IPS DF 4.7 (cell line): ENCODE results near the gene TTL.
A peak's percentile ranks its signal among the peaks of the same experiment; 100 is the strongest.
"Not testable (repeated sequence)": the region's sequence is repeated elsewhere in the genome, so short reads cannot be mapped to it uniquely, and the experiment has no call there.

Experiments
- DNase-seq: peaks from one replicate; pipeline ENCODE4 v3.0.0-alpha.2; 2013; ENCODE audit warnings: low spot score; ENCODE audit errors: extremely low read depth

Gene TTL

DNA sequence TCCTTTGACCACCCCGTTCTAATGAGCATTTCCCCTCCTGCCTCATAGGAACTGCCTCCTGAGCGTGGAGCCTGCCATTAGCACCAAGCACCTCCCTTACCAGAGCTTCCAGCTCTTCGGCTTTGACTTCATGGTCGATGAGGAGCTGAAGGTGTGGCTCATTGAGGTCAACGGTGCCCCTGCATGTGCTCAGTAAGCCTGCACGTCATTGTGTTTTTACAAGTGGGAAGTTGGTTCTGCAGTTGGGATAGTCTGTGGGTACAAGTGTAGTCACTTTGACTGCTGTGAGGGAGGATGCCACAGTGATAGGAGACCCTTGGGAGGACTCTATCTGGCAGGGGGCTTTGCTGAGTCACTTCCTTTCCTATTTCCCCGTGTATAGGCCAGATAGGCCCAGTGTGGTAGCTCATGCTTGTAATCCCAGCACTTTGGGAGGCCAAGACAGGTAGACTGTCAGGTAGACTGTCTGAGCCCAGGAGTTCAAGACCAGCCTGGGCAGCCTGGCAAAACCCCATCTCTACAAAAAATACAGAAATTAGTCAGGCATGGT is 38.4 kb downstream of the TTL start:
- no peak for DNase-seq

DNA sequence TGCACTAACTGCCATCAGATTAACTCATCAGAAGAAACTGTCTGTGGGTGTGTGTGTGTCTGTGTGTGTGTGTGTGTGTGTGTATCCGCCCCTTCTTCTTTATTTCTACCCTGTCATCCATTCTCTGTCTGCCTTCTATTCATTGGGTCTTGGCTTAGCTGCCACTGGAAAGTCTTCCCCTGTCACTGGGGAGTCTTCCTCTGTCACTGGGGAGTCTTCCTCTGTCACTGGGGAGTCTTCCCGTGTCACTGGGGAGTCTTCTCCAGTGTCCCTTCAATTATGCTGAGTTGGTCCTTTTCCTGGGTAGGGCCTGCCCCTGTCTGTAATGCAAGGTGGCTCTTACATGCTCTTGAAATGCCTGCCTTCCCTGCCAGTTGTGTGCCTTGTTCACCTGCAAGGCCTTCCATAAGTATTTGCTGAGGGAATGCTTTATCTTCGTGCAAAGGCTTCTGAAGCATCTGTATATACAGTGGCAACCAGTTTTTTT is 41.4 kb downstream of the TTL start:
- DNase-seq, result no peak

DNA sequence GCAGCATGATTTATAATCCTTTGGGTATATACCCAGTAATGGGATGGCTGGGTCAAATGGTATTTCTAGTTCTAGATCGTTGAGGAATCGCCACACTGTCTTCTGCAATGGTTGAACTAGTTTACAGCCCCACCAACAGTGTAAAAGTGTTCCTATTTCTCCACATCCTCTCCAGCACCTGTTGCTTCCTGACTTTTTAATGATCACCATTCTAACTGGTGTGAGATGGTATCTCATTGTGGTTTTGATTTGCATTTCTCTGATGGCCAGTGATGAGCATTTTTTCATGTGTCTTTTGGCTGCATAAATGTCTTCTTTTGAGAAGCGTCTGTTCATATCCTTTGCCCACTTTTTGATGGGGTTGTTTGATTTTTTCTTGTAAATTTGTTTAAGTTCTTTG is 42.3 kb downstream of the TTL start:
- not testable (repeated sequence) for DNase-seq

DNA sequence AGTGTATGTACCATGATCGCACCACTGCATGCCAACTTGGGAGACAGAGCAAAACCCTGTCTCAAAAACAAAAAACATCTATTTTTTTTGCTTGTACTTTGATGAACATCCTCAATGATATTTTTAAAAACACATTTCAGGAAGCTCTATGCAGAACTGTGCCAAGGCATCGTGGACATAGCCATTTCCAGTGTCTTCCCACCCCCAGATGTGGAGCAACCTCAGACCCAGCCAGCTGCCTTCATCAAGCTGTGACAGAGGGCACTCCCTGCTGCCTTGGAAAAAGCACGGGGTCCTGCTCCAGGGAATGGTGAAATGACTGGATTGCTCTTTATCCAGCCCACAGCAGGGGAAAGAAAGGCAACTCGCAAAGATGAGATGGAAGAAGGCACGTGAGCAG is 46.6 kb downstream of the TTL start:
- DNase-seq, result no peak

DNA sequence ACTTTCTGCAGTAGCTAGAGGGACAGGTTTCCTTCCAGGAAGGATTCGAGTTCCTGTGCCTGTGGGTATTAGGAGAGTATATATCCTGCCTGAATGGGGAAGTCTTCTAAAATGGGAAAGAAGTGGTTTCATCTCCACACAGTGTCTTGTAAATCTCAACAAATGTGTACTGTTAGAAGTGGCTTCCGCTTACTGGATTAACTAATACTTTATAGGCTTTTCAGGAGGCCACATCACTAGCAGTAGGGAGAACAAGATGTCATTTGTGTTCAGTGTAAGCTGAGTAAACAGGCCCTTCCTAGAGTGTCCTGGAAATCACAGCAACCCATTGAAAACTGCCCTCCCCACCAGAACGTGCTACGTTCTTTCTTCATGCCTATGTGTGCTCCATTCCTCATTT is 47.8 kb downstream of the TTL start:
- no peak for DNase-seq

DNA sequence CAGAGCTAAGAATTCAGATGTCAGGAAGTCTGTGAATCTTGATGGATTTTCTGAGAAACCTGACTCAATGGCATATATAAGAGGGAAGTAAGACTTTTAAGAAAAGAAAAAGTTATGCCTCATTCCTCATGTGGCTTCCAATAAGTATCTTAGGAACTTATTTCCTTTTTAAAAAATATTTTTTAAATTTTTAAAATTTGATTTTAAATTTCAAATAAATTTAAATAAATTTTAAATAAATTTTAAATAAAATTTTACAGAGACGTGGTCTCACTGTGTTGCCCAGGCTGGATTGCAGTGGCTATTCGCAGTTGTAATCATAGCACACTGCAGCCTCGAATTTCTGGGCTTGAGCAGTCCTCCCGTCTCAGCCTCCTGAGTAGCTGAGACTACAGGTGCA is 48.8 kb downstream of the TTL start:
- no peak for DNase-seq

DNA sequence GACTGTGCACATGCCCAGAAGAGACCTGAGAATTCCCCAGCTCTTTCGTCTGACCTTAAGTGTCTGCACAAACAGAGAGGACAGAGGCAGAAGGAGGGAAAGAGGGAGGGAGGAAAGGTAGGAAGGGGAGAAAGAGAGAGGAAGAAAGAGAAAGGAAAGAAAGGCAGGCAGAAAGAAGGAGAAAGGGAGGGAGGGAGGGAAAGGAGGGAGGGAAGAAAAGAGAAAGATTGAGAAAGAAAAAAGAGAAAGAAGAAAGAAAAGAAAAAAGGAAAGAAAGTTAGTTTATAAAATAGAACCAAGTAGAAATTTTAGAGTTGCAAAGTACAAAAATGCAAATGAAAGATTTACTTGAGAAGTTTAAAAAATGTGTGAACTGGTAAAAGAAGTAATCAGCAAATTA is 52.9 kb downstream of the TTL start:
- no peak for DNase-seq

DNA sequence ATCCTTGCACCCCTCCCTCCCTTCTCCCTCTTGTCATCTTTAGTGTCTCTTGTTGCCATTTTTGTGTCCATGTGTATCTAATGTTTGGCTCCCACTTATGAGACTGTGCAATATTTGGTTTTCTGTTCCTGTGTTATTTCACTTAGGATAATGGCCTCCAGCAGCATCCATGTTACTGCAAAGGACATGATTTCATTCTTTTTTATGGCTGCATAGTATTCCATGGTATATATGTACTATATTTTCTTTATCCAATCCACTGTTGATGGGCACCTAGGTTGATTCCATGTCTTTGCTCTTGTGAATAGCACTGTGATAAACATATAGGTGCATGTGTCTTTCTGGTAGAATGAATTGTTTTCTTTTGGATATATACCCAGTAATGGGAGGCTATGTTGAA is 54.7 kb downstream of the TTL start:
- not testable (repeated sequence) for DNase-seq

DNA sequence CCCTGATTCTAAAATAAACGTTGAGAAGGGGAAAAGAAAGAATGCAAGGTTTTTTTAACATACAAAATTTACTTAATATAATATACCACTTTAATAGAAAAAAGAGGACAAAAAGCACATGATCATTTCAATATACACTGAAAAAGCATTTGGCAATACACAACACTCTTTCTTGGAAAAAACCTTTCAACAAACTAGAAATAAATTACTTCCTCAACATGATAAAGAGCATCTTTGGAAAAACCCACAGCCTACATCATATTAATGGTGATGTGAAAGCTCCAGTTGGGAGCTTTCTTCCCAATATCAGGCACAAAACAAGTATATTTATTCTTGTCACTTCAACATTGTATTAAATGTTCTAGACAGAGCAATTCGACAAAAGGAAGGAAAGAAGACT is 57.4 kb downstream of the TTL start:
- no peak for DNase-seq

DNA sequence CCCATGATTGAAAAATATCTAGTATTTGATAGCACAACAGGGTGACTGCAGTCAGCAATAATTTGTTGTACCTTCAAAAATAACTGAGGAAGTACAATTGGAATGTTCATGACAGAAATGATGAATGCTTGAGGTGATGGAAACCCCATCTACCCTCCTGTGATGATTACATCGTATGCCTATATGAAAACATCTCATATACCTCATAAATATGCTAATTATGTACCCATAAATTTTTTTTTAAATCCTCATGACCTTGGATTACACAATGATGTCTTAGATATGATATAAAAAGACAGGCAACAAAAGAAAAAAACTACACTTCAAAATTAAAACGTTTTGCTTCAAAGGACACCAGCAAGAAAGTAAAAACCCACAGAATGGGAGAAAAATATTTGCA is 59.0 kb downstream of the TTL start:
- DNase-seq, result no peak

DNA sequence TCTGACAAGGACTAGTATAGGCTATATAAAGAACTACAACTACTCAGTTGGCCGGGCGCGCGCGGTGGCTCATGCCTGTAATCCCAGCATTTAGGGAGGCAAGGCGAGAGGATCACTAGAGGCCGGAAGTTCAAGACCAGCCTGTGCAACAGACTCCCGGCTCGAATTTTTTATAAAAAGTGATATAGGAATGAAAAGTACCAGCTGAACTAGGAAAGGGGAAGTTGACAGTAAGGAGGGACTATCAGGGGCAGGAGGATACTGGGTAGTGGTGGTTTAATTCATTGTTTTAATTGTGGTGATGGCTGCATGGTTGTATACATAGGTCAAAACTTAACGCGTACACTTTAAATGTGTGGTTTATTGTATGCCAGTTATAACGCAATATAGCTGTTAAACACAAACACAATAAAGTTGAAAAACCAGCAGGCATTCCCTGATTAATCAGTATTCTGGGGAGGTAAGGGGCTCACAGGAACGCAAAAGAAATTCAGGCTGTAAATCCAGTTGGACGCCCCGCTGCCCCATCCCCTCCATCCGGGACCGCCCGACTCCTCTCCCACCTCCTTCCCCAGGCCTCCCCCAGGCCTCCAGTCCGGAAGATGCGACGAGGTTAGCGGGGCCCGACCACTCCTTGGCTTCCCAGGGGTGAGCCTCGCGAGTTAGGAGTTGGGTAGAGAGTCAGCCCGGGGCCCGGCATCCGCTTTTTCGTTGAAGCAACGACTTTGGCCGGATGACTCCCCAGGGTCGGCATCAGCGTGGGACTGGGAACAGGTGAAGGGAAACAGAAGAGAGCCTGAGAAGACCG is 59.6 kb downstream of the TTL start:
- peak; percentile 44 for DNase-seq

DNA sequence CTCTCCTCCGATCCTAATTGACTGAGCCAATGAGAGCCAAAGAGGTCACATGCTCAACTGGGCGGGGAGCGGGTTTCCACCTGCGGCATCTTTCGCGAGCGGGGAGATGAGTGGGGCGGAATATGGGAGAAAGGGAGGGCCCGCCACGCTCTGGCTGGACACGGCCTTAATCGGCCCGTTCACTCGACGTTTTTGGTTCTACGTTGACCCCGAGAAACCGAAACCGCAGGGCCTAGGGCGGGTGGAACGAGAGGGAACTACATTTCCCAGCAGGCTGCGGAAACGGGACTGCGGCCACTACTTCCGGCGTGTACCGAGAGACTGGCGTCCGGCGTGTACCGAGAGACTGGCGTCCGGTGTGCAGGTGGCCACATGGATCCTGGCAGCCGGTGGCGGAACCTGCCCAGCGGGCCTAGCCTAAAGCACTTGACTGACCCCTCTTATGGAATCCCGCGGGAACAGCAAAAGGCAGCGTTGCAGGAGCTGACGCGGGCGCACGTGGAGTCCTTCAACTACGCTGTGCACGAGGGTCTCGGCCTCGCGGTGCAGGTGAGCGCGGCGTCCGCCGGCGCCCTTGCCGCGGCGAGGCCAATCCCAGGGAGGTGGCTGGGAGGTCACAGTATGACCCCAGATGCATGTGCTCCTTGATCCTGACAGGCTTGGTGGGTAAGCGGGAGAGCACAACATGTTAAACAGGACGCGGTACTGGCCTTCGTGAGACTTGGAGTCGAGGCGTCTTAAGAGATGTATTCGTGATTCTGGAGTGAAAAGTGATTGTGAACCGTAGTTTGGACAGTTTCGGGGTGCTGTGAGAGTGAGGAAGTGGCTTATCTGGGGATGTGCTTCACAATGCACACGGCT is 60.4 kb downstream of the TTL start, which contains the start of gene POLR1B:
Gene POLR1B, plus strand, starts transcription at position 343 of the 861 bp plus-strand sequence. Its CDS starts 30 bp downstream, at position 373.
- DNase-seq, result peak; percentile 56

DNA sequence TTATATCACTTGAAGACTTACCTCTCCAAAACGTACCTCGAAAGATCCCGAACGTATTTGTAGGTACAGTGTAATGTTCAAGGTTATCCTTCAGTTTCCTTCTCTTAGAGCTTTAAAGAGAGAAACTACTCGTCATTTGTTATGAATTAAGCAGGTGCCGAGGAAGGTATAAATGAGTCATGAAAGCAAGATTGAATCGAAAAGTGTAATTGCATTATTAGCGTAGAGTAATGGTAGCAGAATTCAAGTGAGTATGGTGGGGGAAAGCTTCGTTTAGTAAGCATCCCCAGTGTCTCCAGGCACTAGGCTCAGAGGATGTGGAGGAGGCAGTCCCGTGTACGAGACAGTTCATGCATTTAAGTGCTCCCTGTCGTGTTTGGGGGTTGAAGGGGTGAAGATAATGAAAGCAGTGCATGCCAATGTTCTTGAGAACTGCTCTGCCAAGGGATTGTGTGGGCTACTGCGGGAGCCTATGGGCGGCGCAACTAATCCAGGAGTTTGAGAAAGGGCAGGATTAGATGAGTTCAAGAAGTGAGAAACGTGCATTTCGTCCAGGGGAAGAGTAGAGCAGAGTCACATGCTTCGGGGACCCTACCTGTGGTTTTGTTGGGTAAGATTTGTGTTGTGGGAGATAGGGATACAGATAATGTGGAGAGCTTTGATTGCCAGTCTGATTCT is 61.2 kb downstream of the TTL start:
- no peak for DNase-seq

DNA sequence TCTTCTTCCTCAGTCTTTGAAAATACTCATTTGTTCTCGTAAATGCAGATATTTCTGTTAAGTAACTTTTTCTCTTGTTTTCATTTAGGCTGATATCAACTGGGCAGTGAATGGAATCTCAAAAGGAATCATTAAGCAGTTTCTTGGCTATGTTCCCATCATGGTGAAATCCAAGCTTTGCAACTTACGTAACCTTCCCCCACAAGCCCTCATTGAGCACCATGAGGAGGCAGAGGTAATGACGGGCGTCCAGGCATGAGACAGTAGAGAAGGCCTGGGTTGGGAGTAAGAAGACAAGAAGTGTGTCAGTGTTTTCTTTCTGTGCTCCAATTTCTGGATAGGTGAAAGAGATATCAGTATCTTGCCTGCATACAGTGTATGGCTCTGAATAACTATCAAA is 65.4 kb downstream of the TTL start:
- DNase-seq, result no peak

DNA sequence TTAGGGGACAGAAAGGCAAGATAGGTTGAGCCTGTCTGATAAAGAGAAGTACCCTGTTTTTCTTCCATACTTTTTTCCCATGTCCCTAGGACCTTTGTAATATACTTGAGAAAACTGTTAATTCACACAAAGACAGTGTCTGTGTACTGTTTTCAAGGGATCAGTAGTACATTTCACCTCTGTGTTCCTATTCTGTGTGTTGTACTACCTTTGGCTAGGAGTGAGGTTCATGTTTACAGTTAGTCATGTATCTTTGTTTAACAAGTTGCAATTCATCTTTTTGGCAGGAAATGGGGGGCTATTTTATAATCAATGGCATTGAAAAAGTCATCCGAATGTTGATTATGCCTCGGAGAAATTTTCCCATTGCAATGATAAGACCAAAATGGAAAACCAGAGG is 67.0 kb downstream of the TTL start:
- no peak for DNase-seq

DNA sequence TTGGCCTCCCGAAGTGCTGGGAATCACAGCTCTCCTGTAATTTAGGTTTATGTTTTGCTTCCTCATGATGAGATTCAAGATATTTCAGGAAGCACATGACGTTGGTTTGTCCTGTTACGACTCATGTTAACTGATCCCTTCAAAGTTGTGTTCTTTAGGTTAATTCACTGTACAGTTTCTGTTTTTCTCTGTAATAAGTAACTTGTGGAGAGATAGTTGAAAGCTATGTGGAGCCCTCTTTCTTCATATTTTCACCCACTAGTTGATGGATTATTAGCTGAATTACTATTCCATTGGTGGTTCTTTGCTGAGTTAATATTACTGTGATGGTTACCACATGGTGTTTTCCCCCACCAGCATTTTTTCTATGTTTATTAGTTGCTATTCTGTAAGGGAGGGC is 84.1 kb downstream of the TTL start:
- no peak for DNase-seq

DNA sequence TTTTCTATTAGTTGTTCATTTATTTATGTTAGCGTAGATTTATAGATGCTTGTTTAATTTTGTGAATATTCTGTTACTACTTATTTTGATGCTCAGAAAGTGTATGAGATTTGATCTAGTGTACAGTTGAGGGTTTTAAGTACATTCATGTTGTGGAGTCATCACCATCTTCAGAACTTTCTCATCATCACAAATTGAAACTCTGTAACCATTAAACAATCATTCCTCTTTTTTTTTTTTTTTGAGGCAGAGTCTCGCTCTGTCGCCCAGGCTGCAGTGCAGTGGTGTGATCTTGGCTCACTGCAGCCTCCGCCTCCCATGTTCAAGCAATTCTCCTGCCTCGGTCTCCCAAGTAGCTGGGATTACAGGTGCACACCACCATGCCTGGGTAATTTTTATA is 84.6 kb downstream of the TTL start:
- DNase-seq, result not testable (repeated sequence)

DNA sequence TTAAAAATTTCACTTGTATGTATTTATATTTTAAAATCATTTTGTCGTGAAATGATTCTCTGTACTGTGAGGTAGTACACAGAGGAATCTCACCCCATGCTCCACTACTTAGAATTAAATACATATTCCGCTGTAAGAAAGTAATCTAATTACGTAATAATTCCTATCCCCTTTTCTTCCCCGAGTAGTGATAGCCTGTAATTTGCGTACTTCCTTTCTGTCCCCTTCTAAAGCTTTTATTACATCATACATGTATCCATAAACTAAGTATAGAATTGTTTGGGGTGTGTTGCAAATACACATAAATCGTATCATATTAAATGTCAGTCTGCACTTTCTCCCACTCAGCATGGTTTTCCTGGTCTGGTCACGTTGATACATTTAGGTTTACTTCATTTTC is 90.0 kb downstream of the TTL start:
- DNase-seq, result no peak

DNA sequence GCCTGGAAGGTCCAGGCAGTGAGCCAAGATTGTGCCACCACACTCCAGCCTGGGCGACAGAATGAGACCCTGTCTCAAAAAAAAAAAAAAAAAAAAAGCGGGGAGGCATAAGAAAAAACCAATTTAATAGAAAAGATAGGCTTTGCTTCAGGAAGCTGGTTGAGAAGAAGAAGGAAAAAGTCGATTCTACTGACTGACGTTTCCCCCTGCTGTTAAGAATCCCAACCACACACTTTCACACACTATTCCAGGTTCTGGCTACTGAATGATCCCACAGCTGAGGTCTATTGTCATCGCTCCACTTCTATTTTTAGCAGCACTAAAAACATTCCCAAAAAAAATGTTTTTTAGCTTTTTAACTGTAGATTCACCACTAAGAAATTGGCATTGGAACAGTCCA is 95.8 kb downstream of the TTL start:
- DNase-seq, result no peak

DNA sequence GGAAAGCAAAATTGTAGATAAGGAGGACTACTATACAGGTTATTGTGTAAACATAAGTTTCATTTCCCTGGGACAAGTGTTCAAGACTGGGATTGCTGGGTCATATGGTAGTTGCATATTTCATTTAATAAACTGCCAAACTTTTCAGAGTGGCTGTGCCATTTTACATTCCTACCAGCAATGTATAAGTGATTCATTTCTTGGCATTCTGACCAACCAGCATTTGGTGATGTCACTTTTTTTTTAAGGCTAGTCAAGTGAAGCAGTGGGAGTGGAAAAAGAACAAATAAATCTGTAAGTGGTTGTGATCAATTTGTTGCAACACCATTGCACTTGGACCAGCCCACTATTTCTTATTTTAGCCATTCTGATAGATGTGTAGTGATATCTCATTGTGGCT is 97.3 kb downstream of the TTL start:
- DNase-seq, result no peak

DNA sequence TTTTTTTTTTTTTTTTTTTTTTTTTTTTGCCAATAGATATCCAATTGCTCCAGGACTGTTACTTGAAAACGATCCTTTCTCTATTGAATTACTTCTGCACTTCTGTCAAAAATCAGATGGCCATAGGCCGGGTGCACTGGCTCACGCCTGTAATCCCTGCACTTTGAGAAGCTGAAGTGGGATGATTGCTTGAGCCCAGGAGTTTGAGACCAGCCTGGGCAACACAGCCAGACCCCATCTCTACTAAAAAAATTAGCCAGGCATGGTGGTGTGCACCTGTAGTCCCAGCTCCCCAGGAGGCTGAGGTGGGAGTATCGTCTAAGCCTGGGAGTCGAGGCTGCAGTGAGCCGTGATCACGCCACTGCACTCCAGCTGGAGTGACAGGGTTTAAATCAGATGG is 98.1 kb downstream of the TTL start:
- no peak for DNase-seq

DNA sequence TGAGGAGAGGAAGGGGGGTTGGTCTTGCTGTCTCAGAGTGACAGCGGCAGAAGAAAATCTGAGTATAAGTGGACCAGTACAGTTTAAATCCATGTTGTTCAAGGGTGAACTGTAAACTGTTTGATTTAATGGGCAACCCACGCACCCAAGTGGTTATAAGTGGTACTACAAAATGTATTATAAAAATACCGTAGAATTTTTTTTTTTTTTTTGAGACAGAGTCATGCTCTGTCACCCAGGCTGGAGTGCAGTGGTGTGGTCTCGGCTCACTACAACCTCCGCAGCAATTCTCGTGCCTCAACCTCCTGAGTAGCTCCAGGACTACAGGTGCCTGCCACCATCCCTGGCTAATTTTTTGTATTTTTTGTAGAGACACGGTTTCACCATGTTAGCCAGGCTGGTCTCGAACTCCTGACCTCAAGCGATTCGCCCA is 100.4 kb downstream of the TTL start:
- no peak for DNase-seq
